CD4-positive, alpha-beta memory T cell (primary cell): ENCODE data around the gene SP140. TPM values are rescaled to one million over a fixed set of nuclear protein-coding genes. Genes with fewer than 3 reads are reported as not detected.
A peak's percentile ranks its signal among the peaks of the same experiment; 100 is the strongest.
"Not testable (repeated sequence)": the region's sequence is repeated elsewhere in the genome, so short reads cannot be mapped to it uniquely, and the experiment has no call there.

Experiments used
- CTCF ChIA-PET: fragments of 350-600 bp; sonication (Branson Sonifier 250); formaldehyde crosslinking; loops from one replicate; lab custom pipeline; 2021; ENCODE audit warnings: inconsistent platforms; ENCODE audit not compliant: partially characterized antibody; lab: Charles Lee
- POLR2A ChIA-PET: fragments of 350-600 bp; sonication (Branson Sonifier 250); formaldehyde crosslinking; loops from one replicate; lab custom pipeline; 2021; ENCODE audit not compliant: partially characterized antibody; lab: Charles Lee
- DNase-seq, 5 donors: peaks; one replicate each; pipeline versions ENCODE4 v3.0.0 to v3.0.0-alpha.2; 2020 to 2022; ENCODE audit warnings: mixed read lengths in 1 of 5
- H3K27ac ChIP-seq: one replicate; pipeline ENCODE4 v1.7.0; 2013; ENCODE audit warnings: low read depth, low read length
- H3K27me3 ChIP-seq: 2 replicates; pipeline ENCODE4 v1.7.0; 2013; ENCODE audit warnings: mild to moderate bottlenecking, low read length, moderate library complexity; ENCODE audit not compliant: insufficient read depth
- H3K36me3 ChIP-seq: 2 replicates; pipeline ENCODE4 v1.7.0; 2013; ENCODE audit warnings: mild to moderate bottlenecking, low read length, moderate library complexity; ENCODE audit not compliant: insufficient read depth
- H3K4me1 ChIP-seq: 2 replicates; pipeline ENCODE4 v1.7.0; 2013; ENCODE audit warnings: mild to moderate bottlenecking, low read length, moderate library complexity; ENCODE audit not compliant: insufficient read depth
- H3K4me3 ChIP-seq, 2 donors: one replicate each; pipeline ENCODE4 v1.7.0; 2013; ENCODE audit warnings: low read length in 2 of 2, mild to moderate bottlenecking in 1 of 2
- H3K9me3 ChIP-seq, 2 donors: one replicate each; pipeline ENCODE4 v1.7.0; 2013; ENCODE audit warnings: low read length in 2 of 2, control low read depth in 1 of 2; ENCODE audit not compliant: control insufficient read depth in 1 of 2
- H3K27ac Mint-ChIP-seq, 7 donors: one replicate each; pipeline ENCODE4 v1.8.0; 2020 to 2021; ENCODE audit warnings: mixed read lengths in 7 of 7, mild to moderate bottlenecking in 6 of 7, inconsistent platforms in 3 of 7, moderate library complexity in 3 of 7
- H3K27me3 Mint-ChIP-seq, 2 donors: one replicate each; pipeline ENCODE4 v1.8.0; 2020 to 2021; ENCODE audit warnings: mixed read lengths in 2 of 2
- H3K36me3 Mint-ChIP-seq, 2 donors: one replicate each; pipeline ENCODE4 v1.8.0; 2020 to 2021; ENCODE audit warnings: mixed read lengths in 2 of 2, inconsistent platforms in 1 of 2, mild to moderate bottlenecking in 1 of 2
- H3K4me1 Mint-ChIP-seq, 4 donors: one replicate each; pipeline ENCODE4 v1.8.0; 2020 to 2021; ENCODE audit warnings: mixed read lengths in 4 of 4, mild to moderate bottlenecking in 1 of 4
- H3K4me3 Mint-ChIP-seq, 8 donors: one replicate each; pipeline ENCODE4 v1.8.0; 2020 to 2021; ENCODE audit warnings: mixed read lengths in 8 of 8, mild to moderate bottlenecking in 7 of 8, moderate library complexity in 6 of 8, inconsistent platforms in 3 of 8
- H3K9me3 Mint-ChIP-seq, 8 donors: one replicate each; pipeline ENCODE4 v1.8.0; 2020 to 2021; ENCODE audit warnings: mixed read lengths in 8 of 8, mild to moderate bottlenecking in 5 of 8, inconsistent platforms in 3 of 8, moderate library complexity in 1 of 8
- intact Hi-C: fragments of 100-400 bp; cut with micrococcal nuclease; formaldehyde crosslinking; loops from one replicate; pipeline ENCODE4 v1.15.1; 2023
- polyA plus RNA-seq, 2 donors: library from polyadenylated mRNA; unstranded; fragments of 300-500 nt; fragmentation: Illumina TruSeq; gene quantifications; one replicate each; pipeline ENCODE4 v1.2.3, GENCODE V29; 2021
- total RNA-seq, 2 experiments: library from RNA; stranded (reverse); gene quantifications; one replicate each; pipeline ENCODE4 v1.2.3, GENCODE V29; 2021

Gene SP140
- total and polyA plus RNA-seq, 4 experiments from 2014 or later = 18.0 to 79.3 (median 52.5) TPM

DNA sequence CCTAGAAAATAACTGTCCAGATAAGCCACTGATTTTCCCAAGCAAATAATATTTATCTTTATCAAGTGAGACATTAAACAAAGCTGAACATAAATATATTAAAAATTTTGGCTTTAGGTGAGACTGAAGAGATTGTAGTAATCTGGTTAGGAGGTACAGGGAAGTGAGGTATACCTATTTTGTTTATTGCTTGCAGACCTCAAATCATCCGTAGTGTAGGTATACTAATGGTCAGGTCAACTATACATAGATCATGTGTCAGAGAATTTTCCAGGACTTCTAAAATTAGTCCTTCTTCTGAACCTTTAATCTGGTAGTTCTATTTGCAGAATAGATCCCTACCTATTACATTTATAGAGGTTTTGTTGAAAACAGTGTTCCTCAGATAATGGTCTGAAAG is 41.5 kb downstream of the SP140 start:
- intact Hi-C loops = no loop called here
- no peaks in the 10 kb centered on the region for H3K27me3 Mint-ChIP-seq
- Histone ChIP-seq H3K4me3 (no peak overlapping the region), H3K9me3 (no peaks in the 10 kb centered on the region), H3K36me3 (peaks cover 40% of the 10 kb centered on the region), H3K4me1 (peaks cover 17% of the 10 kb centered on the region), H3K27ac (no peak overlapping the region), H3K27me3 (no peaks in the 10 kb centered on the region)
- peaks cover 34 to 58% (median 37%) of the 10 kb centered on the region in 4 donors for H3K4me1 Mint-ChIP-seq
- no peak overlapping the region for H3K4me3 Mint-ChIP-seq
- no peak for DNase-seq
- H3K9me3 Mint-ChIP-seq = peaks cover 0 to 7% (median 0%) of the 10 kb centered on the region in 8 donors
- ChIA-PET CTCF (no interaction called here), POLR2A (interaction anchor here (1.2 to 1.3 kb wide), 2 partner anchors 12 to 53 kb away, joined by 3 to 4 read pairs; no protein-coding TSS in a partner anchor)
- H3K27ac Mint-ChIP-seq = no peak overlapping the region
- peaks cover 72 to 78% of the 10 kb centered on the region in 2 donors for H3K36me3 Mint-ChIP-seq

DNA sequence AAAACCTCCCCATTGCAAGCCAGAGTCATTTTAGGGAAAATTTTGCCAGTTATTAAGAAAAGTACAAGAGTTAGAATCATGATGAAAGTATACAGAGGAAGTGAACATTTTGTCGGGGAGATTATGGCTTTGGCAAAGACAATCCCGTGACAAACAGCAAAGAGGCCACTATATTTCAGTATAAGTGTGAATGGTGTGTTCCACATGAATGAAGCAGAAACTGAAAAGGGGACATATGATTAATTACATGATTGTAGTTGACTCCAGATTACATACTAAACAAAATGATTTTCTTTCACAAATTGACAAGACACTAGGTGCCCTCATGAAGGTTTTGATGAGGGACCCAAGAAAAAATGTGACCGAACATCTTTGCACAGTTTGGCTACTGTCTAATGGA is 42.0 kb downstream of the SP140 start:
- Mint-ChIP-seq H3K4me3 (no peak overlapping the region), H3K27ac (peak overlapping the region in 1 of 7 donors; percentile 5), H3K4me1 (peaks cover 29 to 53% (median 33%) of the 10 kb centered on the region in 4 donors), H3K27me3 (no peaks in the 10 kb centered on the region), H3K36me3 (peaks cover 72 to 82% of the 10 kb centered on the region in 2 donors), H3K9me3 (peaks cover 0 to 7% (median 0%) of the 10 kb centered on the region in 8 donors)
- Histone ChIP-seq H3K4me3 (no peak overlapping the region), H3K4me1 (peaks cover 12% of the 10 kb centered on the region), H3K27ac (no peak overlapping the region), H3K27me3 (no peaks in the 10 kb centered on the region), H3K36me3 (peaks cover 40% of the 10 kb centered on the region), H3K9me3 (no peaks in the 10 kb centered on the region)
- DNase-seq = no peak
- ChIA-PET POLR2A (no interaction called here), CTCF (no interaction called here)
- intact Hi-C loops = no loop called here

DNA sequence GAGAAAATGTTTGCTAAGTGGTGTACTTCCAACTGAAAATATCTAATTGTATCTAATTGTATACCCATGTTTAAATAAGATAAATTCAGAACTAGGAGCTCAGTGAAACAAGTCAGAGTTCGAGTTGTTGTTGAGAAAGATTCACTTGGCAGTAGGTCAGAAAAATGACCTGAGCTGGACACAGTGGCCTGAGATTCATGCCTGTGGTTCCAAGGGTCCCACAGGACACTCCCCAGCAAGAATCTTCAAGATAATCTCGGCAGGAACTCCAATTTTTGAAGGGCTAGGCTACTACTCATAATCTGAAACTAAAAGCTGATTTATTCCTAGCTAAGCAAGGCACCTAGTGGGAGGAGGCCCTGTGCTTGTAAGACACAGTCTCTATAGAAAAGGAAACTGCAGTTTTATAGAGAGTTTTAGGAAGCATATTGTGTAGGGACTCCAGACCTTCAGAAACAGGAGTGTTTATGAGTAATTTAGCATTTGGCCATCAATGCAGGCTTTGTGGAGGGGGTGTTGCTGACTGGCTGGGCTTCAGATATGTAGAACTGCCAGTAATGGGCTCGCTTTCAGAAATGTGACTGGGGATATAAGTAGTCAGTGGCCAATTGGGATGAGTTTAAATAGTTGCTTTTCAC is 43.2 kb downstream of the SP140 start:
- DNase-seq = no peak
- H3K4me1 ChIP-seq = peaks cover under 1% of the 10 kb centered on the region
- H3K36me3 ChIP-seq = peaks cover 40% of the 10 kb centered on the region
- H3K4me3 ChIP-seq = no peak overlapping the region
- intact Hi-C loops = no loop called here
- peak overlapping the region in 1 of 7 donors; percentile 43 for H3K27ac Mint-ChIP-seq
- peaks cover 0 to 7% (median 0%) of the 10 kb centered on the region in 8 donors for H3K9me3 Mint-ChIP-seq
- H3K27ac ChIP-seq = no peak overlapping the region
- H3K36me3 Mint-ChIP-seq = peaks cover 81 to 88% of the 10 kb centered on the region in 2 donors
- POLR2A ChIA-PET = no interaction called here
- no peaks in the 10 kb centered on the region for H3K27me3 Mint-ChIP-seq
- peaks cover 19 to 41% (median 26%) of the 10 kb centered on the region in 4 donors for H3K4me1 Mint-ChIP-seq
- CTCF ChIA-PET = no interaction called here
- H3K9me3 ChIP-seq = no peaks in the 10 kb centered on the region
- H3K4me3 Mint-ChIP-seq = no peak overlapping the region
- no peaks in the 10 kb centered on the region for H3K27me3 ChIP-seq

DNA sequence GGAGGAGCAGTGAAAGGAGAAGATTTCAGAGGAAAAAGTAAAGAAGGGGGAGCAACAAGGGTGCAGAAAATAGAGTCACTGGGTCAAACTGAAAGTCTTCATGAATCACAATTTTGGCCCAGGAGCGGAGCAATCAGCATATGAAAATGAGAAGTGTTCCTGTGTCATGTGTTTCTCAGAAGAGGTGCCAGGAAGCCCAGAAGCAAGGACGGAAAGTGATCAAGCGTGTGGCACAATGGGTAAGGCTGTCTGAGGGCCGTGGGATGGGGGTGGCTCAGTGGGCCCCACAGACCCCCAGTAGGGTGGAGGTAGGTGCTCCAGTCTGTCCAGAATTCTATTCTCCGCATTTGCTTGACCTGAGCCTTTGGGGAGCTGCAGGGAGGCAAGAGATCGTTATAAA is 44.2 kb downstream of the SP140 start:
- Mint-ChIP-seq H3K4me3 (no peak overlapping the region), H3K36me3 (peaks cover 78 to 87% of the 10 kb centered on the region in 2 donors), H3K9me3 (peaks cover 0 to 7% (median 0%) of the 10 kb centered on the region in 8 donors), H3K4me1 (peaks cover 11 to 32% (median 19%) of the 10 kb centered on the region in 4 donors), H3K27ac (peak overlapping the region in 2 of 7 donors; percentile 32 to 69), H3K27me3 (no peaks in the 10 kb centered on the region)
- ChIA-PET CTCF (no interaction called here), POLR2A (no interaction called here)
- Histone ChIP-seq H3K36me3 (peaks cover 40% of the 10 kb centered on the region), H3K4me3 (no peak overlapping the region), H3K4me1 (no peaks in the 10 kb centered on the region), H3K27me3 (no peaks in the 10 kb centered on the region), H3K27ac (no peak overlapping the region), H3K9me3 (no peaks in the 10 kb centered on the region)
- no peak for DNase-seq
- intact Hi-C loops = no loop called here

DNA sequence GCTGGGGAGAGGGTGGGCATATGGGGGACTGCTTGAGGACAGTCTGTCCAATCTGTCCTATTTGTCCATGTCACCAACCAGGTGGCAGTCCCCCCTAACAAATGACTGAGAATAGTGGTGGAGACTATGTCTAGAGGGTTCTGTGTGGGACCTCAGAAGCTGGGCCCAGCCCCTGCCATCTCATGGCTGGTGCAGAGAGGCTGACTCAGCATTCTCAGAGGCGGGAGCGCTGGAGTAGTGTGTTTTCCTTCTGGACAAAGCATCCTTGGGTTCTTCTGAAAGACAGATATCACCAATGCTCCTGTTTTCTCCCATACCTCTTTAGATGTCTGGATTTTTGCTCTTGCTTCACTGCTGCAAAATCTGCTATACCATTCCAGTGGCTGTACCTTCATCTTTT is 57.4 kb downstream of the SP140 start:
- Histone ChIP-seq H3K36me3 (peaks cover 7% of the 10 kb centered on the region), H3K4me3 (no peak overlapping the region), H3K27ac (no peak overlapping the region), H3K27me3 (no peaks in the 10 kb centered on the region), H3K9me3 (no peaks in the 10 kb centered on the region), H3K4me1 (peaks cover 14% of the 10 kb centered on the region)
- Mint-ChIP-seq H3K36me3 (peaks cover 66% of the 10 kb centered on the region in 2 donors), H3K27ac (peak overlapping the region in 2 of 7 donors; percentile 8 to 46), H3K4me1 (peaks cover 13 to 29% (median 19%) of the 10 kb centered on the region in 4 donors), H3K9me3 (no peaks in the 10 kb centered on the region), H3K27me3 (no peaks in the 10 kb centered on the region), H3K4me3 (no peak overlapping the region)
- DNase-seq = no peak
- ChIA-PET CTCF (interaction anchor here (1.0 to 1.1 kb wide), 2 partner anchors 11 to 216 kb away, joined by 3 read pairs; no protein-coding TSS in a partner anchor), POLR2A (no interaction called here)
- intact Hi-C loops = no loop called here

DNA sequence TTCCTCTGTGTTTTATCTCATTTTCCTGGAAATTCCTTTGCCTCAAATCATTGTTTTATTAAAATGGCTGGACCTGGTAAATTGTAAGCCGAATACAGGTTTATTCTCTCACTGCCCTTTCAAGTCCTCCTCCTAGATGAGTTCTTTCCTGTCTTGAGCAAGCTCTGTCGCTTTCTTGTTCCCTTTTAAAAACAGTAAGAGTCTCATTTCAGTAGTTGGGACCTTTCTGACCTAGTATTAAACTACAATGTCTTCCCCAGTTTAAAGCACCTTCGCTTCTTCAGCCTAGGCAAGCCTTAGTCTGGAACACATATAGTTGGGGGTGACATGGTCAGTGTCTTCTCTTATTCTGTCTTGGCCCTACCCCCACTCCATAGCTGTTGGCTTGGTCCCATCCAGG is 60.5 kb downstream of the SP140 start:
- Histone ChIP-seq H3K4me3 (no peak overlapping the region), H3K27ac (no peak overlapping the region), H3K9me3 (no peaks in the 10 kb centered on the region), H3K27me3 (no peaks in the 10 kb centered on the region), H3K4me1 (peaks cover 17% of the 10 kb centered on the region), H3K36me3 (peaks cover 23% of the 10 kb centered on the region)
- no peak for DNase-seq
- ChIA-PET POLR2A (no interaction called here), CTCF (no interaction called here)
- peaks cover 0 to 3% (median 0%) of the 10 kb centered on the region in 8 donors for H3K9me3 Mint-ChIP-seq
- intact Hi-C loops = no loop called here
- no peak overlapping the region for H3K27ac Mint-ChIP-seq
- peaks cover 71 to 75% of the 10 kb centered on the region in 2 donors for H3K36me3 Mint-ChIP-seq
- H3K4me1 Mint-ChIP-seq = peaks cover 19 to 37% (median 27%) of the 10 kb centered on the region in 4 donors
- no peaks in the 10 kb centered on the region for H3K27me3 Mint-ChIP-seq
- H3K4me3 Mint-ChIP-seq = peak overlapping the region in 1 of 8 donors; percentile 0

DNA sequence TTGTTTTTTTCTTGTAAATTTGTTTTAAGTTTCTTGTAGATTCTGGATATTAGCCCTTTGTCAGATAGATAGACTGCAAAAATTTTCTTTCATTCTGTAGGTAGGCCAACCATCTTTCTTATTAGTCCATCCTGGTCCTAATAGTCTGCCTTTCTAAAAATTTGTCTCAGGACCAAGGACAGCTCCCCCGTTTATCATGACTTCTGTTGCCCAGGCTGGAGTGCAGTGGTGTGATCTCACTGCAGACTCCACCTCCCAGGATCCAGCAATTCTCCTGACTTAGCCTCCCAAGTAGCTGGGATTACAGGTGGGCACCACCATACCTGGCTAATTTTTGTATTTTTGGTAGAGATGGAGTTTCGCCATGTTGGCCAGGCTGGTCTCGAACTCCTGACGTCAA is 63.8 kb downstream of the SP140 start:
- peaks cover 17% of the 10 kb centered on the region for H3K4me1 ChIP-seq
- CTCF ChIA-PET, H3K27me3 ChIP-seq, intact Hi-C loops, H3K9me3 Mint-ChIP-seq, H3K4me3 ChIP-seq, H3K27ac ChIP-seq, H3K4me3 Mint-ChIP-seq, H3K27me3 Mint-ChIP-seq, H3K9me3 ChIP-seq: not testable (repeated sequence)
- peaks cover 86 to 88% of the 10 kb centered on the region in 2 donors for H3K36me3 Mint-ChIP-seq
- peak overlapping the region in 2 of 7 donors; percentile 38 to 57 for H3K27ac Mint-ChIP-seq
- H3K36me3 ChIP-seq = peaks cover 41% of the 10 kb centered on the region
- H3K4me1 Mint-ChIP-seq = peaks cover 17 to 37% (median 28%) of the 10 kb centered on the region in 4 donors
- DNase-seq = peak in 4 of 5 donors; percentile 14 to 22 (median 18)
- POLR2A ChIA-PET = interaction anchor here (1.0 to 1.3 kb wide), 2 partner anchors 28 to 122 kb away, joined by 3 read pairs; no protein-coding TSS in a partner anchor
